ENCODE results near the gene CNKSR2. TPM values are rescaled to one million over a fixed set of nuclear protein-coding genes. Genes with fewer than 3 reads are reported as not detected.

The CNKSR2 gene
- total RNA-seq, 1 experiment from 2014 or later, result 1.5 TPM

- intact Hi-C loops (cut with micrococcal nuclease; ENCODE audit: unreplicated experiment), result no loop called here
- POLR2A ChIA-PET (ENCODE audit: low non-redundant PET), result no interaction called here
- Histone ChIP-seq H3K9me3 (ENCODE audit: low read depth, low read length, poor library complexity, severe bottlenecking) (no peaks in the 10 kb centered on the region), H3K4me3 (ENCODE audit: low read depth, low read length, poor library complexity, severe bottlenecking) (no peak overlapping the region), H3K4me1 (ENCODE audit: insufficient read depth, low read length, poor library complexity, severe bottlenecking) (no peaks in the 10 kb centered on the region), H3K27me3 (replicated peaks; ENCODE audit: insufficient read depth, low read depth, low read length, poor library complexity) (no peaks in the 10 kb centered on the region), H3K27ac (ENCODE audit: low read depth, low read length, poor library complexity, severe bottlenecking) (no peak overlapping the region), H3K36me3 (ENCODE audit: insufficient read depth, low read length, poor library complexity, severe bottlenecking) (no peaks in the 10 kb centered on the region)
- no peak for TF ChIP-seq EZH2 (IDR thresholded peaks at IDR 0.05; ENCODE audit: borderline replicate concordance, low read depth, low read length, poor library complexity, severe bottlenecking)
- TF ChIP-seq CTCF (conservative IDR thresholded peaks at IDR 0.05; ENCODE audit: low read depth, low read length), result no peak
- CTCF ChIA-PET, result interaction anchor here (0.7 kb wide), 1 partner anchor 14 kb away, joined by 3 read pairs; no protein-coding TSS in a partner anchor
- DNase-seq (ENCODE audit: low spot score), result no peak
- BruUV-seq (replicated peaks), result no TSS peak
Measured at GRCh38 chrX:21384178-21384577, 10.0 kb downstream of the CNKSR2 start.

DNA sequence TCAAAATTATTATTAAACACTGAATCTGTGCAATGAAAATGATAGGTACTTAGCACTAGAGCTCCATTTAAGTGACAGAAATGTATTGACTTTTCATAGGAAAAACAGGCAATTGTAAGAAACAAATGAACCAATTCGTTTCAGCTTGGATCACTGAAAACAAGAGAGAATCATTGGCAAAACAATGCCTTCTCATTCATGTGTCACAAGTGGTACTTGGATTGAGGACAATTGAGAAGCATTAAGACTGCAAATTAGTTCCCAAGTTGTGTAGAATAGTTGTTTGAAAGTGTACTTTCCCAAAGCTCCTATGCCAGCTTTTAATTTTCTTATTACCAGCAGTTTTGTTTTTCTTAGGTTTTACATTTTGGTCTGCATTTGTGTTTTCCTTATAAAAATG, 20.6 kb downstream of the CNKSR2 start:
- H3K4me1 ChIP-seq (ENCODE audit: insufficient read depth, low read length, poor library complexity, severe bottlenecking), result no peaks in the 10 kb centered on the region
- no peak overlapping the region for H3K27ac ChIP-seq (ENCODE audit: low read depth, low read length, poor library complexity, severe bottlenecking)
- H3K4me3 ChIP-seq (ENCODE audit: low read depth, low read length, poor library complexity, severe bottlenecking), result no peak overlapping the region
- no peaks in the 10 kb centered on the region for H3K9me3 ChIP-seq (ENCODE audit: low read depth, low read length, poor library complexity, severe bottlenecking)
- ChIA-PET CTCF (no interaction called here), POLR2A (ENCODE audit: low non-redundant PET) (no interaction called here)
- no peaks in the 10 kb centered on the region for H3K36me3 ChIP-seq (ENCODE audit: insufficient read depth, low read length, poor library complexity, severe bottlenecking)
- no peak for DNase-seq (ENCODE audit: low spot score)
- TF ChIP-seq EZH2 (IDR thresholded peaks at IDR 0.05; ENCODE audit: borderline replicate concordance, low read depth, low read length, poor library complexity, severe bottlenecking), result no peak
- no peaks in the 10 kb centered on the region for H3K27me3 ChIP-seq (replicated peaks; ENCODE audit: insufficient read depth, low read depth, low read length, poor library complexity)
- BruUV-seq (replicated peaks), result no TSS peak
- intact Hi-C loops (cut with micrococcal nuclease; ENCODE audit: unreplicated experiment), result no loop called here

- no peak overlapping the region for H3K4me3 ChIP-seq (ENCODE audit: low read depth, low read length, poor library complexity, severe bottlenecking)
- no peaks in the 10 kb centered on the region for H3K4me1 ChIP-seq (ENCODE audit: insufficient read depth, low read length, poor library complexity, severe bottlenecking)
- H3K9me3 ChIP-seq (ENCODE audit: low read depth, low read length, poor library complexity, severe bottlenecking), result no peaks in the 10 kb centered on the region
- no peak for DNase-seq (ENCODE audit: low spot score)
- TF ChIP-seq CTCF (conservative IDR thresholded peaks at IDR 0.05; ENCODE audit: low read depth, low read length) (no peak), EZH2 (IDR thresholded peaks at IDR 0.05; ENCODE audit: borderline replicate concordance, low read depth, low read length, poor library complexity, severe bottlenecking) (no peak)
- BruUV-seq (replicated peaks), result no TSS peak
- no peak overlapping the region for H3K27ac ChIP-seq (ENCODE audit: low read depth, low read length, poor library complexity, severe bottlenecking)
- POLR2A ChIA-PET (ENCODE audit: low non-redundant PET), result no interaction called here
- H3K36me3 ChIP-seq (ENCODE audit: insufficient read depth, low read length, poor library complexity, severe bottlenecking), result no peaks in the 10 kb centered on the region
- CTCF ChIA-PET, result no interaction called here
- H3K27me3 ChIP-seq (replicated peaks; ENCODE audit: insufficient read depth, low read depth, low read length, poor library complexity), result no peaks in the 10 kb centered on the region
- intact Hi-C loops (cut with micrococcal nuclease; ENCODE audit: unreplicated experiment), result no loop called here
Measured at GRCh38 chrX:21398426-21398825, 24.2 kb downstream of the CNKSR2 start.

DNA sequence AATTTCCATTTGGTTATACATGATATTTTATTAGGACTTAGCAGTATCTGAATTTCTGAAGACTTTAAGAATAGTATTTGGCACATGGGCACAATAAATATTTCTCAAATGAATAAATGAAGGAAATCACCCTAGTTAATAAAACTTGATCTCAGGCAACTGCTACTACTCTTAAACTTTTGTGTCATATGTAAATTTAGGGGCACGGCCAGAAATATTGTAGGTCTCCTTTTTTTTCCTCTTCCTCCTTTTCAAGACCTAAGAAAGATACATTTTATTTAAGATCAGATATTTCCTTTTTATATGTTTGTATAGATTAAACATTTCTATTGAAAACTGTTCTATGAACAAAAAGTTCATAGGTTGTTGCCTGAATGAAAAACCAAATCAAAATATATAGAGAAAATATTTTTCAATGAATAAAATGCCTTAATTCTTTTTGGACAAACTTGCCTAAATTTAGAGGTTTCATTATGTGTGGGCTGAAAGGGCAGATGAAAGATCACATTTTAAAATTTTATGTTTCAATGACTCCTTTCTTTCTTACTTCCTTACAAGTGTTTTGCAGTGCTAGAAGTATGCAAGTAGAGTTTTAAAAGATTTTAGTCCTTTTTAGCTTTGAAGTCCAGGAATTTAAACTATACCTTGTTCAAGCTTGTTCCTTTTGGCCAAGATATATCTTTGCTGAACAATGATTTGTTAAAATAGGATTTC, 26.3 kb downstream of the CNKSR2 start:
- no peak for DNase-seq (ENCODE audit: low spot score)
- Histone ChIP-seq H3K4me1 (ENCODE audit: insufficient read depth, low read length, poor library complexity, severe bottlenecking) (no peaks in the 10 kb centered on the region), H3K27me3 (replicated peaks; ENCODE audit: insufficient read depth, low read depth, low read length, poor library complexity) (no peaks in the 10 kb centered on the region), H3K9me3 (ENCODE audit: low read depth, low read length, poor library complexity, severe bottlenecking) (no peaks in the 10 kb centered on the region), H3K4me3 (ENCODE audit: low read depth, low read length, poor library complexity, severe bottlenecking) (no peak overlapping the region), H3K36me3 (ENCODE audit: insufficient read depth, low read length, poor library complexity, severe bottlenecking) (no peaks in the 10 kb centered on the region), H3K27ac (ENCODE audit: low read depth, low read length, poor library complexity, severe bottlenecking) (no peak overlapping the region)
- CTCF ChIA-PET, result no interaction called here
- no TSS peak for BruUV-seq (replicated peaks)
- intact Hi-C loops (cut with micrococcal nuclease; ENCODE audit: unreplicated experiment), result no loop called here
- POLR2A ChIA-PET (ENCODE audit: low non-redundant PET), result no interaction called here
- TF ChIP-seq EZH2 (IDR thresholded peaks at IDR 0.05; ENCODE audit: borderline replicate concordance, low read depth, low read length, poor library complexity, severe bottlenecking), result no peak
- TF ChIP-seq CTCF (conservative IDR thresholded peaks at IDR 0.05; ENCODE audit: low read depth, low read length), result no peak

All from A673 (cell line).